Measurements from ENCODE around the gene ATP6V1G2.

Gene ATP6V1G2

DNA sequence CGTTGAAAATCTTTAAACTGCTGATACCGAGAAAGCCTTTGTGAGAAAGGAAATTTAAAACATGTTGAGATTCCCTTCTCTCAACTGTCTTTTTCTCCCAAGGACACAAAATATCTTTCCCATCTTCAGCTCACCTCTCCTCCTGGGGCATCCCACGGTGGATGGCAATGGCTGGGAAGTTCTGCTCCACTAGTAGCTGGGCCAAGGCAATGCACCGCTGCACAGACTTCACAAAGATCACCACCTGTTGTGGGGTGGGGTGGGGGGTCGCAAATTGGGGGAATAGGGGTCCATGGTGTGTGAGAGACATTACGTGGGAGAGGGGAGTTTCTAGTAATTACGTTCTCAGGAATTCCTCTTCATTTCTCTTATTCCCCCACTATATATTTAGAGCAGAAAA, 15.2 kb downstream of the ATP6V1G2 start:
- no peak overlapping the region for H3K4me3 ChIP-seq (ENCODE audit: low read depth, low read length)
- no peaks in the 10 kb centered on the region for H3K9me3 ChIP-seq
- H3K36me3 ChIP-seq: peaks cover 63% of the 10 kb centered on the region

DNA sequence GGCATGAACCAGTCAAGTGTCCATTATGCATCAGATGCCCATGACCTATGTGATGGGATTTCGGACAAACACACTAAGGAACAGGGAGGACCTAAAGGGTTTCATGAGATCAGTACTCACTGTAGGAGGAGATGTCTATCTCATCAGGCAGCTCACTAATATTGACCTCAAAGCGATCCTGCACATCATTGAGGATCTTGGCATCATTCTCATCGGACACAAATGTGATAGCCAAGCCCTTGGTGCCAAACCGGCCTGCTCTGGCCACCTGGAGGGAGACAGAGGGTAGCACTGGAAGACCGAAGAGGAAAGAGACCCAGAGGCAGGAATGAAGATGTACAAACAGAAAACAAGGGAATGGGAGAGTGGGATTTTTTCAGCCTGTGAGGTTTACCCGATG, 15.7 kb downstream of the ATP6V1G2 start:
- no peaks in the 10 kb centered on the region for H3K9me3 ChIP-seq
- H3K4me3 ChIP-seq (ENCODE audit: low read depth, low read length): no peak overlapping the region
- no peaks in the 10 kb centered on the region for H3K27me3 ChIP-seq
- H3K4me1 ChIP-seq: peaks cover 6% of the 10 kb centered on the region; the same call in 1 of the 2 replicates
- TF ChIP-seq, protein P1, sequence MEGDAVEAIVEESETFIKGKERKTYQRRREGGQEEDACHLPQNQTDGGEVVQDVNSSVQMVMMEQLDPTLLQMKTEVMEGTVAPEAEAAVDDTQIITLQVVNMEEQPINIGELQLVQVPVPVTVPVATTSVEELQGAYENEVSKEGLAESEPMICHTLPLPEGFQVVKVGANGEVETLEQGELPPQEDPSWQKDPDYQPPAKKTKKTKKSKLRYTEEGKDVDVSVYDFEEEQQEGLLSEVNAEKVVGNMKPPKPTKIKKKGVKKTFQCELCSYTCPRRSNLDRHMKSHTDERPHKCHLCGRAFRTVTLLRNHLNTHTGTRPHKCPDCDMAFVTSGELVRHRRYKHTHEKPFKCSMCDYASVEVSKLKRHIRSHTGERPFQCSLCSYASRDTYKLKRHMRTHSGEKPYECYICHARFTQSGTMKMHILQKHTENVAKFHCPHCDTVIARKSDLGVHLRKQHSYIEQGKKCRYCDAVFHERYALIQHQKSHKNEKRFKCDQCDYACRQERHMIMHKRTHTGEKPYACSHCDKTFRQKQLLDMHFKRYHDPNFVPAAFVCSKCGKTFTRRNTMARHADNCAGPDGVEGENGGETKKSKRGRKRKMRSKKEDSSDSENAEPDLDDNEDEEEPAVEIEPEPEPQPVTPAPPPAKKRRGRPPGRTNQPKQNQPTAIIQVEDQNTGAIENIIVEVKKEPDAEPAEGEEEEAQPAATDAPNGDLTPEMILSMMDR (IDR thresholded peaks at IDR 0.05; ENCODE audit: low read depth, low read length): no peak
- DNase-seq: no peak
- peaks cover 58% of the 10 kb centered on the region for H3K36me3 ChIP-seq

More for the DNA sequence above, 15.2 kb downstream of the ATP6V1G2 start:
- peaks cover under 1% of the 10 kb centered on the region; the same call in 1 of the 2 replicates for H3K4me1 ChIP-seq
- no peak for DNase-seq
- TF ChIP-seq, protein P1 (IDR thresholded peaks at IDR 0.05; ENCODE audit: low read depth, low read length): no peak
- no peaks in the 10 kb centered on the region for H3K27me3 ChIP-seq

DNA sequence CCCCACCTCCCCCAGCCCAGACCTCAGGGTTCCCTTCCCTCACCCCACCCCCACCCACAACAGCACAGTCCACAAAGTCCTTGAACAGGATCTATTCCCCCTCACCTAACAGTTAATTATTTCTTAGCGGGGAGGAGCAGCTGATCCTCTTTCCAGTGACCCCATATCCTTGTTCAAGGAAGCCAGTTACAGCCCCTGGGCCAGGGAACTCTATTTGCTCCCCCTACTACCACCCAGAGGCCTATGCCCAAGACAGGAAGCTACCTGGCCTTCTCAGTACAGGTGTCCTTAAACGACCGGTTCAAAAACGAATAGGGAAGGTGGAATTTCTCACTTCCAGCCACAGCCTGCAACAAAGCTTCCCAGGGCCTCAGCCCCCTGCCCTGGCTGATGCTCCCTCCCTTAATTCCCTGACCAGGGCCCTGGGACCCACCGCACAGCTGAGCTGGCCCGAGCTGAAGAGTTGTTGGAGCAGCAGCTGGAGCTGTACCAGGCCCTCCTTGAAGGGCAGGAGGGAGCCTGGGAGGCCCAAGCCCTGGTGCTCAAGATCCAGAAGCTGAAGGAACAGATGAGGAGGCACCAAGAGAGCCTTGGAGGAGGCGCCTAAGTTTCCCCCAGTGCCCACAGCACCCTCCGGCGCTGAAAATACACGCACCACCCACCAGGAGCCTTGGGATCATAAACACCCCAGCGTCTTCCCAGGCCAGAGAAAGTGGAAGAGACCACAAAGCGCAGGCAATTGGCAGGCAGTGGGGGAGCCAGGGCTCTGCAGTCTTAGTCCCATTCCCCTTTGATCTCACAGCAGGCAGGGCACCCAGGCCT, 16.9 kb downstream of the ATP6V1G2 start:
- no peak for DNase-seq
- Histone ChIP-seq H3K27me3 (no peaks in the 10 kb centered on the region), H3K4me3 (ENCODE audit: low read depth, low read length) (no peak overlapping the region), H3K4me1 (peaks cover 7% of the 10 kb centered on the region; the same call in 1 of the 2 replicates), H3K9me3 (no peaks in the 10 kb centered on the region), H3K36me3 (peaks cover 47% of the 10 kb centered on the region)
- TF ChIP-seq, protein P1 (IDR thresholded peaks at IDR 0.05; ENCODE audit: low read depth, low read length): no peak

DNA sequence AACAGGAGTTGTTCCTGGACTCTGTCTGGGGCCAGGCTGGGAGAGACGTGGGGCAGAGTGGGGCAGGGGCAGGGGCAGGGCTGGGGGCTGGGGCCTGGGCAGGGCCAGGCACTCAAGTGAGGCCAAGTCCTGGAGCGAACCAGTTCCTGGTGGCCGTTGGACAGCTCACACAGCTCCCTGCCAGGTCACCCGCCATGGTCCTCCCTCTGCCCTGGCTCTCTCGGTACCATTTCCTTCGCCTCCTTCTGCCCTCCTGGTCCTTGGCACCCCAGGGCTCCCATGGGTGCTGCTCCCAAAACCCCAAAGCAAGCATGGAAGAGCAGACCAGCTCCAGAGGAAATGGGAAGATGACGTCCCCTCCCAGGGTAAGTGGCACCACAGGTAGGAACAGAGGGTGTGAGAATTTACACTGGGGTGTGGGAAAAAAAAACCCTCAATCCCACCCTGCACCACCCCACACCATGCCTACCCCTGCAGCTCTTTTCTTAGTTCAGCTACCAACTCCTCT, 17.5 kb downstream of the ATP6V1G2 start, which contains the start of gene MCCD1:
Gene MCCD1, plus strand, starts transcription at position 142 of the 508 bp plus-strand sequence. Its CDS starts 53 bp downstream, at position 195.
- TF ChIP-seq, protein P1 (IDR thresholded peaks at IDR 0.05; ENCODE audit: low read depth, low read length): no peak
- no peaks in the 10 kb centered on the region for H3K9me3 ChIP-seq
- peaks cover 41% of the 10 kb centered on the region for H3K36me3 ChIP-seq
- no peaks in the 10 kb centered on the region for H3K27me3 ChIP-seq
- DNase-seq: no peak
- H3K4me3 ChIP-seq (ENCODE audit: low read depth, low read length): no peak within 1 kb of the TSS
- H3K4me1 ChIP-seq: peaks cover 7% of the 10 kb centered on the region; the same call in 1 of the 2 replicates

DNA sequence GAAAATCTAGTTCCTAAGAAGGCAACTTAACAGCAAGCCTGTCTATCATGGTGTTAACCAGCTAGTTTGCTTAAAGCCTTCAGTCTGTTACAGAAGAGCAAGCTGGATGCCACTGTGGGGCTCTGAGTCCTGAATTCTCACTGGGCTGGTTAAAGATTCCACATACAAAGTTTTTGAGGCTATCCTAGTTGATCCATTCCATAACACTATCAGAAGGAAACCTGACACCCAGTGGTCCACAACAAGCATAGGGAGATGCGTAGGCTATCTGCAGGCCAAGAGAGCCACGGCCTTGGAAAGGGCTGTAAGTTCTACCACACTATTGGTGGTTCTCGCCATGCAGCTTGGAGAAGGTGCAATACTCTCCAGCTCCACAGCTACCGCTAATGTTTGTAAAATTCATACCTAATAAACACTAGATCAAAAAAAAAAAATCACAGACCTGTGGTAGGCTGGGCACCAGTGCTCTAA, 18.1 kb downstream of the ATP6V1G2 start:
- H3K36me3 ChIP-seq: peaks cover 35% of the 10 kb centered on the region
- no peaks in the 10 kb centered on the region for H3K9me3 ChIP-seq
- peaks cover 7% of the 10 kb centered on the region; the same call in 1 of the 2 replicates for H3K4me1 ChIP-seq
- no peak for DNase-seq
- H3K4me3 ChIP-seq (ENCODE audit: low read depth, low read length): no peak overlapping the region
- no peaks in the 10 kb centered on the region for H3K27me3 ChIP-seq
- TF ChIP-seq, protein P1 (IDR thresholded peaks at IDR 0.05; ENCODE audit: low read depth, low read length): no peak

Measured in BE2C (cell line).